Measurements from ENCODE around the gene EMP2. TPM values are rescaled to one million over a fixed set of nuclear protein-coding genes. Genes with fewer than 3 reads are reported as not detected.

Gene EMP2
- total and polyA plus RNA-seq, 8 donors = 5.5 to 13.7 (median 9.3) TPM

DNA sequence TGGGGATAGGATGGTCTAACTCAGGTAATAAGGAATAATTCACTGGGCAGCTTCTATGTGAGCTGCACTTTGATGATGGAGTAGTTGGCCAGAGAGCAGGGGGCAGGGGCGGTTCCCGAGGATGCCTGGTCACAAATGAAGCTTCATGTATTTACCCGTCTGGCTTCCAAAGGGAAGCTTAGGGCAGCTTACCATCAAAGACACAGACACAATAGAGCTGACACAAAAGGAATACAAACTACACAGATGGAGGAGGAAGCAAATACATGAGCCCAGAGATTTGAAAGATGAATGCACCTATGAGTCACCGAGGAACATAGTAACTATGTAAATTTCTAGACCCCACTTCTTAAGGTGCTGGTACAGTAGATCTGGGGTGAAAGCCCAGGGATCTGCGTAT, 8.7 kb upstream of the EMP2 start:
- ATAC-seq = no peak
- TF ChIP-seq, protein P1, sequence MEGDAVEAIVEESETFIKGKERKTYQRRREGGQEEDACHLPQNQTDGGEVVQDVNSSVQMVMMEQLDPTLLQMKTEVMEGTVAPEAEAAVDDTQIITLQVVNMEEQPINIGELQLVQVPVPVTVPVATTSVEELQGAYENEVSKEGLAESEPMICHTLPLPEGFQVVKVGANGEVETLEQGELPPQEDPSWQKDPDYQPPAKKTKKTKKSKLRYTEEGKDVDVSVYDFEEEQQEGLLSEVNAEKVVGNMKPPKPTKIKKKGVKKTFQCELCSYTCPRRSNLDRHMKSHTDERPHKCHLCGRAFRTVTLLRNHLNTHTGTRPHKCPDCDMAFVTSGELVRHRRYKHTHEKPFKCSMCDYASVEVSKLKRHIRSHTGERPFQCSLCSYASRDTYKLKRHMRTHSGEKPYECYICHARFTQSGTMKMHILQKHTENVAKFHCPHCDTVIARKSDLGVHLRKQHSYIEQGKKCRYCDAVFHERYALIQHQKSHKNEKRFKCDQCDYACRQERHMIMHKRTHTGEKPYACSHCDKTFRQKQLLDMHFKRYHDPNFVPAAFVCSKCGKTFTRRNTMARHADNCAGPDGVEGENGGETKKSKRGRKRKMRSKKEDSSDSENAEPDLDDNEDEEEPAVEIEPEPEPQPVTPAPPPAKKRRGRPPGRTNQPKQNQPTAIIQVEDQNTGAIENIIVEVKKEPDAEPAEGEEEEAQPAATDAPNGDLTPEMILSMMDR (IDR thresholded peaks at IDR 0.05) = no peak
- FAIRE-seq = no peak
- DNase-seq = no peak
- Histone ChIP-seq H3K4me3 (no peak overlapping the region), H3K4me1 (no peaks in the 10 kb centered on the region), H3K9me3 (no peaks in the 10 kb centered on the region), H3K36me3 (no peaks in the 10 kb centered on the region), H3K27me3 (no peaks in the 10 kb centered on the region), H3K27ac (no peak overlapping the region)
- WGBS, 2 donors = 47 to 55% methylated on average over 5 of the region's 5 CpGs
- intact Hi-C loops (cut with DNase I) = no loop called here

DNA sequence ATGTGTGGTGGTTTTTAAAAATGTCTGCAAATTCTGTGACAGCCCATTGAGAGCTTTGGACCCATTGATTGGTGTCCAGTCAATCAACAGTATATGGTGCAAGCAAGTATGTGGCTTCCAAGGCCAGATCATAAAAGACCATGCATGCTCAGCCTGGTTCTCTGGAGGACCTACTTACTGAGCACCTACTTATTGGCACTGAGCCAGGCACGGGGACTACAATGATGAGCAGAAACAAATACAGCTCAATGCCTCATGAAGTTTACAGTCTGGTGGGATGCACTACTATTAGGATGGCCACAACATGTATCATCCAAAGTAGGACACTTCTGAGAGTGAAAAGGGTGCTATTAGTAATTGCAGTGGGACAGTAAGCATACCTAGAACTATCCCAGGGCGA, 7.2 kb upstream of the EMP2 start:
- no peaks in the 10 kb centered on the region for H3K4me1 ChIP-seq
- no peak overlapping the region for H3K27ac ChIP-seq
- no peaks in the 10 kb centered on the region for H3K9me3 ChIP-seq
- TF ChIP-seq, protein P1 (IDR thresholded peaks at IDR 0.05) = no peak
- DNase-seq = no peak
- intact Hi-C loops (cut with DNase I) = no loop called here
- no peaks in the 10 kb centered on the region for H3K36me3 ChIP-seq
- FAIRE-seq = no peak
- H3K27me3 ChIP-seq = no peaks in the 10 kb centered on the region
- no peak for ATAC-seq
- no peak overlapping the region for H3K4me3 ChIP-seq
- WGBS, 2 donors = 51 to 55% methylated on average over 2 of the region's 2 CpGs

DNA sequence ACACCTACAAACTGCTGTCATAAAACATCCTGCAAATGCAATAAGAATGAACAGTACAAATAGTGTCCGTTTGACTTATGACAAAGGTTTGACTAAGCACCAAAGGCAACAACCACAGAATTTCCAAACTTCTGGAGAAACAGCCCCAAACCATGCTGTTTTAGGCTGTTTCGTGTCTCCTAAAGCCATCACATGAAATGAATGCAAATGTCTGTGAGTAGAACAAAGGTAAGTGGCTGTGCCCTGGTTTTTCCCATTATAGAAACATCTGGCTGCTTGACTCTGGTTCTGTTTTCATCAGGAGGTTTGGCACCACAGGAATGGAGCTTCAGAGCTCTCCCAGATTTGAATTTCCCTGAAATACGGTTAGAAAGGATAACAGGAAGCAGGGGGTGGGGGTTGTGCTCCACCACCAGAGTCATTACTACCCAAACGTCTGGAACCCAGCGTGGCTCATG, 4.6 kb upstream of the EMP2 start:
- H3K27ac ChIP-seq = no peak overlapping the region
- 60 to 71% methylated on average over 5 of the region's 5 CpGs for WGBS, 2 donors
- H3K27me3 ChIP-seq = no peaks in the 10 kb centered on the region
- no peak overlapping the region for H3K4me3 ChIP-seq
- ATAC-seq (no peak), DNase-seq (no peak), FAIRE-seq (no peak)
- H3K9me3 ChIP-seq = no peaks in the 10 kb centered on the region
- intact Hi-C loops (cut with DNase I) = no loop called here
- H3K36me3 ChIP-seq = no peaks in the 10 kb centered on the region
- TF ChIP-seq, protein P1 (IDR thresholded peaks at IDR 0.05) = no peak
- no peaks in the 10 kb centered on the region for H3K4me1 ChIP-seq

DNA sequence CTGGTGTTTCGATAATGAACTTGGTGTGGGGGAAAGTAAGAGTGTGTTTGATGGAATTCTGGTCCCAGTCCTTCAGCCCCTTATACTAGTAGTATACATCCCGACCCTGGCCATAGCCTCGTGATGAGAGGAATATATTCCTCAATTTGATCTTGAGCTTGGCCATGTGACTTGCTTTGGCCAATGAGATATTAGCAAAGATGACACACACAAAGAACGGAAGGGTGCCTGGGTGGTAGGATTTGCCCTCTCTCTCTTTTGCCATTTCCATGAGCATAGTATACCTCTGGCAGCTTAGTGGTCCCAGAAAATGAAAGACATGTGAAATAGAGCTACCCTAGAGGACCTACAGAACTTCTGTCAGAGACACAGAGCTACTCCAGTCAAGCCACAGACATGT, 2.9 kb upstream of the EMP2 start:
- Histone ChIP-seq H3K27ac (no peak overlapping the region), H3K4me3 (no peak overlapping the region), H3K4me1 (peaks cover 0 to 5% (median 0%) of the 10 kb centered on the region in 3 donors), H3K9me3 (no peaks in the 10 kb centered on the region), H3K36me3 (no peaks in the 10 kb centered on the region), H3K27me3 (no peaks in the 10 kb centered on the region)
- 76 to 82% methylated on average over 4 of the region's 4 CpGs for WGBS, 2 donors
- FAIRE-seq (no peak), ATAC-seq (no peak), DNase-seq (no peak)
- intact Hi-C loops (cut with DNase I) = no loop called here
- TF ChIP-seq, protein P1 (IDR thresholded peaks at IDR 0.05) = no peak

DNA sequence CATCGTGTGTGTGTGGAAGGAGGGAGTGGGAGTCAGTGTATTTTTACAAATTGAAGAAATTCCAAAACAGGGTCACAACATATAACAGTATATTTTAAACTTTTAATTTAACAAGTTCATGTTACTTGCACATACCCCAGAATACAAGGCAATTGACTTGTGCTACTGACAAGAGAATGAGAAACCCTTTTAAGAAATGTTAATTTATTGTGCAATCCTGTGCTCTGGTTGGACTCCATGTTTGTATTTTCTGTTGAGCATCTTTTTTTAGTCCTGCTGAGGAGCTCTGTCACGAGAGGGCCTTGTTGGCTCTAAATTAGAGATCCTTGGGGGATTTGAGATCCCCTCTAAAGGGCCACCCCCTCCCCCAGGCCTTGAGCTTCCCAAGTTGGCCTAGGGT, 1.1 kb upstream of the EMP2 start:
- FAIRE-seq = no peak
- no peak overlapping the region for H3K4me3 ChIP-seq
- TF ChIP-seq, protein P1 (IDR thresholded peaks at IDR 0.05) = no peak
- no peak for ATAC-seq
- 59 to 61% methylated on average over 2 of the region's 2 CpGs for WGBS, 2 donors
- no peaks in the 10 kb centered on the region for H3K36me3 ChIP-seq
- no peaks in the 10 kb centered on the region for H3K9me3 ChIP-seq
- DNase-seq = no peak
- intact Hi-C loops (cut with DNase I) = no loop called here
- H3K4me1 ChIP-seq = peaks cover 0 to 6% (median 0%) of the 10 kb centered on the region in 3 donors
- no peaks in the 10 kb centered on the region for H3K27me3 ChIP-seq
- no peak overlapping the region for H3K27ac ChIP-seq
